NCI-H526 (cell line): ENCODE measurements around the gene MEP1B.

Experiments
- DNase-seq, 2 experiments: peaks; one replicate each; lab custom pipeline; 2025; lab: John Stamatoyannopoulos, UW

The MEP1B gene

GRCh38 chr18:32267463-32267862 lies 77.6 kb downstream of the MEP1B start:
- DNase-seq, result no peak
